Measurements from ENCODE around the gene COL7A1. TPM values are rescaled to one million over a fixed set of nuclear protein-coding genes. Genes with fewer than 3 reads are reported as not detected.

COL7A1 gene
- total RNA-seq, 2 experiments from 2014 or later: 1.6 to 2.2 TPM

DNA sequence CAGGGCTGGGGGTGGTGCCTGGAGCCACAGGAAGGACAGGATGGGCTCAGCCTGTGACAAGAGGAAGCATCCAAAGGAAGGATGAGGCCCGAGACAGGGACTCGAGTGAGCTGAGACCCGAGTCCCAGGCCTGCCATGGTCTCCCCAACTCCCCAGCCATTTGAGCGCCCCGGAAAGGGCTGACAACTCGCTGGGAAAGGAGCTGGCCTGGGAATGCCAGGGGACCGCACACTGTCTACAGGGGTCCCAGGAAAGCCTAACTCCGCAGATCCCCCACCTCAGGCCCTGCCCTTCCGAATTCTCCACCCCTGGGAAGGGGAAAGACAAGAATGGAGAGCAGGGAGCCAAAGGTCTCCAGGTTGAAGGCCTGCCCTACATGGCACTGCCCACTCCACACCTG lies 70.2 kb downstream of the COL7A1 start:
- ChIA-PET POLR2A (interaction anchor here (2.3 to 2.9 kb wide), 2 partner anchors 9 to 15 kb away, joined by 7 to 8 read pairs; no protein-coding TSS in a partner anchor), CTCF (interaction anchor here (1.2 to 2.8 kb wide), 3 partner anchors 17 to 125 kb away, joined by 3 to 11 read pairs (median 3); no protein-coding TSS in a partner anchor)

DNA sequence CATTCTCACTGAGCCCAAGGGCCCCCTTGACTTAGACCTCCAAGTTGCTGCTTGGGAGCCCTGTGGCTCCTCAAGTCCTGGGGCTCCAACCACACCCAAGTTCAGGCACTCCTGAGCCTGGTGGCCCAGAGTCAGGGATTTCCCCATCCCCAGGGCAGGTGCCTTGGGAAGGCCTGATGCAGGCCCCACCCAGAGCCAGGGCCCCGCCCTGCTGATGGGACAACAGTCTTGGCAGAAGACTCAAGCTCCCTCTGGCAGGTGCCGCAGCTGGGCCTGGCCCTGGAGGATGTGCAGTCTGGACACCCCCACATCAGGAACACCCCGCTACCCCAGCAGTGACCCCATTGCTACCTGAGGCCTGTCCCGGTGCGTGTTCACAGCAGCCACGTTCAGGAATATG lies 73.5 kb downstream of the COL7A1 start:
- POLR2A ChIA-PET: interaction anchor here (1.5 kb wide), 1 partner anchor 55 kb away, joined by 3 read pairs; no protein-coding TSS in a partner anchor
- no peak for ATAC-seq
- peaks cover 23% of the 10 kb centered on the region for H3K4me1 Mint-ChIP-seq (ENCODE audit: low read depth)
- no peak for DNase-seq
- no peaks in the 10 kb centered on the region for H3K9me3 Mint-ChIP-seq
- no peak overlapping the region for H3K27ac Mint-ChIP-seq
- H3K36me3 Mint-ChIP-seq (ENCODE audit: low read depth): peaks cover 11% of the 10 kb centered on the region
- H3K27me3 Mint-ChIP-seq: no peaks in the 10 kb centered on the region
- intact Hi-C loops (cut with micrococcal nuclease): no loop called here
- CTCF ChIA-PET: no interaction called here
- H3K4me3 Mint-ChIP-seq: no peak overlapping the region
- TF ChIP-seq, protein P1, sequence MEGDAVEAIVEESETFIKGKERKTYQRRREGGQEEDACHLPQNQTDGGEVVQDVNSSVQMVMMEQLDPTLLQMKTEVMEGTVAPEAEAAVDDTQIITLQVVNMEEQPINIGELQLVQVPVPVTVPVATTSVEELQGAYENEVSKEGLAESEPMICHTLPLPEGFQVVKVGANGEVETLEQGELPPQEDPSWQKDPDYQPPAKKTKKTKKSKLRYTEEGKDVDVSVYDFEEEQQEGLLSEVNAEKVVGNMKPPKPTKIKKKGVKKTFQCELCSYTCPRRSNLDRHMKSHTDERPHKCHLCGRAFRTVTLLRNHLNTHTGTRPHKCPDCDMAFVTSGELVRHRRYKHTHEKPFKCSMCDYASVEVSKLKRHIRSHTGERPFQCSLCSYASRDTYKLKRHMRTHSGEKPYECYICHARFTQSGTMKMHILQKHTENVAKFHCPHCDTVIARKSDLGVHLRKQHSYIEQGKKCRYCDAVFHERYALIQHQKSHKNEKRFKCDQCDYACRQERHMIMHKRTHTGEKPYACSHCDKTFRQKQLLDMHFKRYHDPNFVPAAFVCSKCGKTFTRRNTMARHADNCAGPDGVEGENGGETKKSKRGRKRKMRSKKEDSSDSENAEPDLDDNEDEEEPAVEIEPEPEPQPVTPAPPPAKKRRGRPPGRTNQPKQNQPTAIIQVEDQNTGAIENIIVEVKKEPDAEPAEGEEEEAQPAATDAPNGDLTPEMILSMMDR (IDR thresholded peaks at IDR 0.05): no peak

More for the DNA sequence above, 70.2 kb downstream of the COL7A1 start:
- no peak for ATAC-seq
- no peaks in the 10 kb centered on the region for H3K4me1 Mint-ChIP-seq (ENCODE audit: low read depth)
- intact Hi-C loops (cut with micrococcal nuclease): no loop called here
- H3K27me3 Mint-ChIP-seq: no peaks in the 10 kb centered on the region
- H3K36me3 Mint-ChIP-seq (ENCODE audit: low read depth): peaks cover 35% of the 10 kb centered on the region
- DNase-seq: no peak
- TF ChIP-seq, protein P1 (IDR thresholded peaks at IDR 0.05): no peak
- H3K27ac Mint-ChIP-seq: no peak overlapping the region
- H3K9me3 Mint-ChIP-seq: no peaks in the 10 kb centered on the region
- no peak overlapping the region for H3K4me3 Mint-ChIP-seq

DNA sequence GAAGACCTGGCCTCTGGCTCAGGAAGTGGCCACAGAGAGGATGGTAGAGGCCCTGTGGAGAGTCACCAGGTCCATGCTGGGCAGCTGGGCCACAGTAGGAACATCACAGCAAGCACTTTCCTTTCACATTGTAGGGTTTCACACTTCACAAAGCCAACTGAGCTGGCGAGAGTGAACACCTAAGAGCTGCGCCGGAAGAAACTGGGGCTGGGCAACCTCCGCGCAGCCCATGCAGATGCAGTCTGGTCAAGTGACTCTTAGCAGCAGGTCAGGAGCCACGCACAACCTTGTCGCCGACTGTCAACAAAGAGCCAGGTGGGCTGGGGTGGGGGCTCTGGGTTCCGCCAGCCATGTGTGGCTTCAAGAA lies 75.9 kb downstream of the COL7A1 start:
- ATAC-seq (no peak), DNase-seq (no peak)
- Mint-ChIP-seq H3K27ac (no peak overlapping the region), H3K27me3 (no peaks in the 10 kb centered on the region), H3K36me3 (ENCODE audit: low read depth) (peaks cover 5% of the 10 kb centered on the region), H3K9me3 (no peaks in the 10 kb centered on the region), H3K4me1 (ENCODE audit: low read depth) (peaks cover 44% of the 10 kb centered on the region), H3K4me3 (no peak overlapping the region)
- TF ChIP-seq, protein P1 (IDR thresholded peaks at IDR 0.05): no peak
- CTCF ChIA-PET: interaction anchor here (1.0 to 1.1 kb wide), 2 partner anchors 18 to 83 kb away, joined by 3 to 6 read pairs; no protein-coding TSS in a partner anchor
- intact Hi-C loops (cut with micrococcal nuclease): no loop called here
- POLR2A ChIA-PET: interaction anchor here (1.2 kb wide), 1 partner anchor 47 kb away, joined by 5 read pairs; no protein-coding TSS in a partner anchor

DNA sequence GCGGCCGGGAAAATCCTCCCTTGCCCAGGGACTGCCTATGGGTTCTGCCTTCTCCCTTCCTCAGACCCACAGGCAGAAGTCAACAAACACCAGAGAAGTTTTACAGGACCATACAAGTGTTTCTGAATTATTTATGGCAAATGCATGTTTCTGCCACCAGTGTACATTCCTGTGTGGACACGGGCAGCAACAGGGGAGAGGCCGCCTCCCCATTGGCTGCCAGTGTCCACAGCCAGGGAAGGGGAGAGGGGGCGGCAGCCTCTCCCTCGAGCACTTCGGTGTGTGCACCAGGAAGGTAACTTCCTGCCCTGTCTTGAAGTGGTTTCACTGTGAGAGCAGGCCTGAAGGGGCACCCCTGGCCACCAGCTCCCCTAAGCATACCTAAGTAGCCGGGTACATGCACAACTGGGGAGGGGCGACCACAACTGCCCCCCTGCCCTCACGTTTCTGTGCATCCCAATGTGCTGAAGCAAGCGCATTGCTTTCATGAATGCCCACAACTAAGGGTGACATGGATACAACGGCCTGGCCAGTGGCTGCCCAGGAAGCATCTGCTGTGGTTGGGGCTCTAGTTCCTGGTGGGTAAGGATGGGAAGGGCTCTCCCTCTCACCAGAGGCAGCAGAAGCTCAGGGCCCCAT lies 76.4 kb downstream of the COL7A1 start:
- ATAC-seq (peak; percentile 35), DNase-seq (no peak)
- Mint-ChIP-seq H3K4me3 (no peak overlapping the region), H3K27me3 (no peaks in the 10 kb centered on the region), H3K27ac (peak overlapping the region; percentile 55), H3K36me3 (ENCODE audit: low read depth) (peaks cover 5% of the 10 kb centered on the region), H3K4me1 (ENCODE audit: low read depth) (peaks cover 46% of the 10 kb centered on the region), H3K9me3 (no peaks in the 10 kb centered on the region)
- intact Hi-C loops (cut with micrococcal nuclease): no loop called here
- TF ChIP-seq, protein P1 (IDR thresholded peaks at IDR 0.05): no peak
- CTCF ChIA-PET: interaction anchor here (1.1 kb wide), 1 partner anchor 83 kb away, joined by 6 read pairs; no protein-coding TSS in a partner anchor
- POLR2A ChIA-PET: interaction anchor here (0.6 to 1.2 kb wide), 2 partner anchors 46 to 52 kb away, joined by 3 to 5 read pairs; no protein-coding TSS in a partner anchor

DNA sequence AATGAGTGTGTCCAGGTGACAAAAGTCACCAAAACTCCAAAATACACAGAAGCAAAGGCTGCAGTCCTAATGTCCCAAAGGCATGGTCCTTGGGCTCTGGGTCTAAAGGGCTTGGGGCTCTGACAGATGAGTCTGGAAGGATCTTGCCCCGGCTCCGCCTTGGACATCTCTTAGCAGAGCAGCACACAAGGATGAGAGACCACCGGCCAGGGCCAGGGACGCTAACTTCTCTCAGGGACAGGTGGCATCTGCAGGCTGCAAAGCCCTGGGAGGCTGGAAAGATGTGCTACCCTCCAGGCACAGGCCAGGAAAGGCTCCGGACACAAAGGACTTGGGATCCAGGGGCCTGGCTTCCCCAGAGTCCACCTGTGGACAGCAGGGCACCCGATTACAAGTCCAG lies 77.1 kb downstream of the COL7A1 start:
- Mint-ChIP-seq H3K4me1 (ENCODE audit: low read depth) (peaks cover 47% of the 10 kb centered on the region), H3K9me3 (no peaks in the 10 kb centered on the region), H3K4me3 (no peak overlapping the region), H3K36me3 (ENCODE audit: low read depth) (peaks cover 3% of the 10 kb centered on the region), H3K27ac (peak overlapping the region; percentile 55), H3K27me3 (no peaks in the 10 kb centered on the region)
- DNase-seq (no peak), ATAC-seq (no peak)
- ChIA-PET CTCF (no interaction called here), POLR2A (no interaction called here)
- TF ChIP-seq, protein P1 (IDR thresholded peaks at IDR 0.05): no peak
- intact Hi-C loops (cut with micrococcal nuclease): no loop called here
